Stomach smooth muscle (tissue), 2 donors: Measurements from ENCODE around the gene BMPR1A.
A peak's percentile ranks its signal among the peaks of the same experiment; 100 is the strongest.
"Not testable (repeated sequence)": the region's sequence is repeated elsewhere in the genome, so short reads cannot be mapped to it uniquely, and the experiment has no call there.

Experiments used
- H3K27ac ChIP-seq: one replicate; pipeline ENCODE4 v1.7.0; 2013; ENCODE audit warnings: mild to moderate bottlenecking, low read length, inconsistent platforms
- H3K27me3 ChIP-seq, 2 donors: one replicate each; pipeline ENCODE4 v1.7.0; 2013; ENCODE audit warnings: low read length in 2 of 2; ENCODE audit not compliant: insufficient read depth in 2 of 2, control insufficient read depth in 1 of 2
- H3K36me3 ChIP-seq, 2 donors: one replicate each; pipeline ENCODE4 v1.7.0; 2013; ENCODE audit warnings: low read length in 2 of 2; ENCODE audit not compliant: control insufficient read depth in 2 of 2, insufficient read depth in 2 of 2
- H3K4me1 ChIP-seq: one replicate; pipeline ENCODE4 v1.7.0; 2013; ENCODE audit warnings: low read length; ENCODE audit not compliant: control insufficient read depth, insufficient read depth
- H3K4me3 ChIP-seq, 2 donors: one replicate each; pipeline ENCODE4 v1.7.0; 2013; ENCODE audit warnings: low read length in 2 of 2
- H3K9ac ChIP-seq, 2 donors: one replicate each; pipeline ENCODE4 v1.7.0; 2013; ENCODE audit warnings: low read length in 2 of 2, mild to moderate bottlenecking in 1 of 2
- H3K9me3 ChIP-seq, 2 donors: one replicate each; pipeline ENCODE4 v1.7.0; 2013; ENCODE audit warnings: low read length in 2 of 2; ENCODE audit not compliant: control insufficient read depth in 2 of 2
- donor health status: healthy.
- donor health status: Pancreatic carcinoma.

Gene BMPR1A

GRCh38 chr10:86729677-86730076 lies 26.7 kb upstream of the BMPR1A start:
- peak overlapping the region; percentile 83 for H3K27ac ChIP-seq
- no peak overlapping the region for H3K4me3 ChIP-seq
- no peaks in the 10 kb centered on the region for H3K27me3 ChIP-seq
- peaks cover 14 to 21% of the 10 kb centered on the region in 2 donors for H3K36me3 ChIP-seq
- H3K9me3 ChIP-seq = no peaks in the 10 kb centered on the region
- peak overlapping the region in 1 of 2 donors; percentile 21 for H3K9ac ChIP-seq
- H3K4me1 ChIP-seq = peaks cover 57% of the 10 kb centered on the region

- Histone ChIP-seq H3K9ac (peak overlapping the region; percentile 1 to 29), H3K4me1 (peaks cover 62% of the 10 kb centered on the region), H3K9me3 (no peaks in the 10 kb centered on the region), H3K27ac (peak overlapping the region; percentile 83), H3K27me3 (no peaks in the 10 kb centered on the region), H3K36me3 (peaks cover 14 to 19% of the 10 kb centered on the region in 2 donors), H3K4me3 (no peak overlapping the region)
These were observed 26.2 kb upstream of the BMPR1A start for GRCh38 chr10:86730227-86730626.

GRCh38 chr10:86732771-86733170 lies 23.6 kb upstream of the BMPR1A start:
- Histone ChIP-seq H3K4me1 (peaks cover 71% of the 10 kb centered on the region), H3K9me3 (no peaks in the 10 kb centered on the region), H3K9ac (peak overlapping the region; percentile 80 to 83), H3K36me3 (peaks cover 11 to 14% of the 10 kb centered on the region in 2 donors), H3K4me3 (peak overlapping the region; percentile 29 to 38), H3K27me3 (no peaks in the 10 kb centered on the region), H3K27ac (peak overlapping the region; percentile 100)

- Histone ChIP-seq H3K9me3 (no peaks in the 10 kb centered on the region), H3K9ac (peak overlapping the region; percentile 83 to 88), H3K27me3 (no peaks in the 10 kb centered on the region), H3K4me1 (peaks cover 74% of the 10 kb centered on the region), H3K36me3 (peaks cover 8 to 10% of the 10 kb centered on the region in 2 donors), H3K4me3 (peak overlapping the region; percentile 29 to 38), H3K27ac (peak overlapping the region; percentile 100)
These were observed 23.2 kb upstream of the BMPR1A start for GRCh38 chr10:86733260-86733671.

- Histone ChIP-seq H3K4me3 (peak overlapping the region; percentile 25 to 35), H3K9me3 (no peaks in the 10 kb centered on the region), H3K9ac (peak overlapping the region; percentile 72 to 88), H3K27me3 (no peaks in the 10 kb centered on the region), H3K4me1 (peaks cover 72% of the 10 kb centered on the region), H3K36me3 (peaks cover 4 to 5% of the 10 kb centered on the region in 2 donors), H3K27ac (peak overlapping the region; percentile 100)
These were observed 22.0 kb upstream of the BMPR1A start for GRCh38 chr10:86734207-86734988.

- not testable (repeated sequence) for H3K9me3 ChIP-seq, H3K36me3 ChIP-seq, H3K4me3 ChIP-seq, H3K27me3 ChIP-seq
- H3K4me1 ChIP-seq = peaks cover 67% of the 10 kb centered on the region
- peak overlapping the region; percentile 100 for H3K27ac ChIP-seq
- H3K9ac ChIP-seq = peak overlapping the region; percentile 21 to 72
These were observed 21.1 kb upstream of the BMPR1A start for GRCh38 chr10:86735278-86735677.

- Histone ChIP-seq H3K36me3 (no peaks in the 10 kb centered on the region), H3K27me3 (no peaks in the 10 kb centered on the region), H3K4me1 (peaks cover 31% of the 10 kb centered on the region), H3K9ac (no peak overlapping the region), H3K9me3 (no peaks in the 10 kb centered on the region), H3K27ac (peak overlapping the region; percentile 58), H3K4me3 (no peak overlapping the region)
These were observed 14.2 kb upstream of the BMPR1A start for GRCh38 chr10:86742230-86742629.

- Histone ChIP-seq H3K27me3 (no peaks in the 10 kb centered on the region), H3K9ac (peak overlapping the region; percentile 6 to 58)
These were observed 12.2 kb upstream of the BMPR1A start for GRCh38 chr10:86744067-86744725.

GRCh38 chr10:86747796-86748581 lies 8.4 kb upstream of the BMPR1A start:
- Histone ChIP-seq H3K36me3 (no peaks in the 10 kb centered on the region), H3K4me3 (no peak overlapping the region), H3K4me1 (peaks cover 17% of the 10 kb centered on the region), H3K27me3 (no peaks in the 10 kb centered on the region), H3K27ac (no peak overlapping the region), H3K9me3 (no peaks in the 10 kb centered on the region), H3K9ac (peak overlapping the region in 1 of 2 donors; percentile 20)

More at GRCh38 chr10:86744067-86744725, 12.2 kb upstream of the BMPR1A start:
- Histone ChIP-seq H3K4me1 (peaks cover 23% of the 10 kb centered on the region), H3K27ac (peak overlapping the region; percentile 85), H3K36me3 (no peaks in the 10 kb centered on the region), H3K4me3 (no peak overlapping the region), H3K9me3 (no peaks in the 10 kb centered on the region)

GRCh38 chr10:86749854-86750253 lies 6.6 kb upstream of the BMPR1A start:
- Histone ChIP-seq H3K9ac (no peak overlapping the region), H3K4me1 (peaks cover 16% of the 10 kb centered on the region), H3K27ac (no peak overlapping the region), H3K36me3 (no peaks in the 10 kb centered on the region), H3K9me3 (no peaks in the 10 kb centered on the region), H3K4me3 (no peak overlapping the region), H3K27me3 (no peaks in the 10 kb centered on the region)
